ENCODE results near the gene DIP2C.

The DIP2C gene

GRCh38 chr10:627032-627992 lies 62.2 kb downstream of the DIP2C start:
- no peak for DNase-seq (ENCODE audit: low spot score)
- no peak for TF ChIP-seq CTCF (IDR thresholded peaks at IDR 0.05; ENCODE audit: borderline replicate concordance, control extremely low read depth, extremely low read depth, insufficient read depth, missing control alignments)
- in situ Hi-C loops (cut with MboI; ENCODE audit: low sequenced_read_pairs, unreplicated experiment) = no loop called here

- in situ Hi-C loops (cut with MboI; ENCODE audit: low sequenced_read_pairs, unreplicated experiment) = no loop called here
- no peak for TF ChIP-seq CTCF (IDR thresholded peaks at IDR 0.05; ENCODE audit: borderline replicate concordance, control extremely low read depth, extremely low read depth, insufficient read depth, missing control alignments)
- DNase-seq (ENCODE audit: low spot score) = no peak
These were observed 63.4 kb downstream of the DIP2C start for GRCh38 chr10:625751-626711.

GRCh38 chr10:625333-625696 lies 64.2 kb downstream of the DIP2C start:
- no peak for TF ChIP-seq CTCF (IDR thresholded peaks at IDR 0.05; ENCODE audit: borderline replicate concordance, control extremely low read depth, extremely low read depth, insufficient read depth, missing control alignments)
- in situ Hi-C loops (cut with MboI; ENCODE audit: low sequenced_read_pairs, unreplicated experiment) = no loop called here
- DNase-seq (ENCODE audit: low spot score) = no peak

GRCh38 chr10:624605-625332 lies 64.7 kb downstream of the DIP2C start:
- no peak for DNase-seq (ENCODE audit: low spot score)

GRCh38 chr10:624312-624604 lies 65.2 kb downstream of the DIP2C start:
- in situ Hi-C loops (cut with MboI; ENCODE audit: low sequenced_read_pairs, unreplicated experiment) = no loop called here
- no peak for DNase-seq (ENCODE audit: low spot score)
- no peak for TF ChIP-seq CTCF (IDR thresholded peaks at IDR 0.05; ENCODE audit: borderline replicate concordance, control extremely low read depth, extremely low read depth, insufficient read depth, missing control alignments)

More at GRCh38 chr10:624605-625332, 64.7 kb downstream of the DIP2C start:
- in situ Hi-C loops (cut with MboI; ENCODE audit: low sequenced_read_pairs, unreplicated experiment) = no loop called here
- TF ChIP-seq CTCF (IDR thresholded peaks at IDR 0.05; ENCODE audit: borderline replicate concordance, control extremely low read depth, extremely low read depth, insufficient read depth, missing control alignments) = no peak

Data from GM13976 (cell line).